Measurements from ENCODE around the gene NPHP4.
A peak's percentile ranks its signal among the peaks of the same experiment; 100 is the strongest.

The NPHP4 gene

DNA sequence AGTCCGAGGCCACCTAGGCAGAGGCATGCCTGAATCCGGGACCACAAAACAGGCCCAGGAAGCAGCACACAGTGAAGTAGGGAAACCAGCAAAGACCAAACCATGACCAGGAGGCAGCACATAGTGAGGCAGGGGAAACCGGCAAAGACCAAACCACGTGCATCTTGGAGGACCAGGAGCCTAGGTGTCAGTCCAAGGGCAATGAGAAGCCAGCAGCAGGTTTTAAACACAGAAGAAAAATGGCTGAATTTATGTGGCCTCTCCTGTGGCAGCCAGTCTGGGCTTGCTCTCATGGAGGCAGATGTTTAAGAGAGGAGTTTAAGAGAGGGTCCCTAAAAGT is 42.5 kb downstream of the NPHP4 start:
- no peaks in the 10 kb centered on the region for H3K79me2 ChIP-seq (ENCODE audit: insufficient read depth, low read length)
- H3K27ac ChIP-seq (ENCODE audit: low read depth, low read length, poor library complexity, severe bottlenecking): no peak overlapping the region
- H3K4me2 ChIP-seq (ENCODE audit: low read length): no peak overlapping the region
- H3F3A ChIP-seq (ENCODE audit: insufficient read depth, low read length): no peaks in the 10 kb centered on the region
- peaks cover 2% of the 10 kb centered on the region for H3K4me1 ChIP-seq (ENCODE audit: insufficient read depth, low read length, severe bottlenecking)
- no peaks in the 10 kb centered on the region for H3K9me2 ChIP-seq (ENCODE audit: low read depth, low read length)
- no peak overlapping the region for H3K9ac ChIP-seq (ENCODE audit: low read length)
- no peaks in the 10 kb centered on the region for H4K20me1 ChIP-seq (ENCODE audit: insufficient read depth, low read length)
- no peaks in the 10 kb centered on the region for H3K9me3 ChIP-seq (ENCODE audit: low read length)
- TF ChIP-seq EZH2 (IDR thresholded peaks at IDR 0.05; ENCODE audit: borderline replicate concordance, low read length): no peak
- TF ChIP-seq, protein P1, sequence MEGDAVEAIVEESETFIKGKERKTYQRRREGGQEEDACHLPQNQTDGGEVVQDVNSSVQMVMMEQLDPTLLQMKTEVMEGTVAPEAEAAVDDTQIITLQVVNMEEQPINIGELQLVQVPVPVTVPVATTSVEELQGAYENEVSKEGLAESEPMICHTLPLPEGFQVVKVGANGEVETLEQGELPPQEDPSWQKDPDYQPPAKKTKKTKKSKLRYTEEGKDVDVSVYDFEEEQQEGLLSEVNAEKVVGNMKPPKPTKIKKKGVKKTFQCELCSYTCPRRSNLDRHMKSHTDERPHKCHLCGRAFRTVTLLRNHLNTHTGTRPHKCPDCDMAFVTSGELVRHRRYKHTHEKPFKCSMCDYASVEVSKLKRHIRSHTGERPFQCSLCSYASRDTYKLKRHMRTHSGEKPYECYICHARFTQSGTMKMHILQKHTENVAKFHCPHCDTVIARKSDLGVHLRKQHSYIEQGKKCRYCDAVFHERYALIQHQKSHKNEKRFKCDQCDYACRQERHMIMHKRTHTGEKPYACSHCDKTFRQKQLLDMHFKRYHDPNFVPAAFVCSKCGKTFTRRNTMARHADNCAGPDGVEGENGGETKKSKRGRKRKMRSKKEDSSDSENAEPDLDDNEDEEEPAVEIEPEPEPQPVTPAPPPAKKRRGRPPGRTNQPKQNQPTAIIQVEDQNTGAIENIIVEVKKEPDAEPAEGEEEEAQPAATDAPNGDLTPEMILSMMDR (IDR thresholded peaks at IDR 0.05; ENCODE audit: low read length): no peak
- H3K27me3 ChIP-seq (ENCODE audit: insufficient read depth, low read length): no peaks in the 10 kb centered on the region
- H3K36me3 ChIP-seq (ENCODE audit: insufficient read depth, low read length): peaks cover 5% of the 10 kb centered on the region
- no peak overlapping the region for H3K4me3 ChIP-seq (ENCODE audit: low read depth, low read length, poor library complexity, severe bottlenecking)
- H2AFZ ChIP-seq (ENCODE audit: low read length): no peak overlapping the region

DNA sequence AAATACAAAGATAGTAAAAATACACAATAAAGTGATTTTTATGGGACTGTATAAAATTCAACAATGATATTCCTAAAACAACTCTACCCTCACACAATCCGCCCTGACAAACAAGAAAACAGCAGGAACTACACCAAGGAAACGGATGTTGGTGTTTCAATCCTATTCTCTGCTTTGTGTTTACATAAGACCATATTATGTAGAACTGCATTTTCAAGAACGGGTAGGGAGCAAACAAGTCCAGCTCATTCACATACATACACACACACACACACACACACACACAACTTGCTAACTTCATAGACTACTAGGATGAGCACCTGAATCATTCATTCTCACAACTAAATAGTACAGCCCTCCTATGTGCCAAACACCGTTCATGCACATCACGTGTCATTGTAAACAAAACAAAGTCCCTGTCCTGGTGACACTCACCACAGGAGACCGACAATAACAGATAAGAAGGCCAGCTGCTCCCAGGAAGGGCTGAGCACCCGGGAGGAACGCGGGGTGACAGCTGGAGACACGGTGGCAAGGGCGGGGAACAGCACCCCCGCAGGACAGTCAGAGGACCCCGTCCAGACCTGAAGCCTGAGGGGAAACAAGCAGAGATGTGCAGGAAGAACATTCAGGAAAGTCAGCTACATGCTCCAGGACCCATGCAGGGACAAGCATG is 43.0 kb downstream of the NPHP4 start:
- Histone ChIP-seq H3K9me2 (ENCODE audit: low read depth, low read length) (no peaks in the 10 kb centered on the region), H3K27me3 (ENCODE audit: insufficient read depth, low read length) (no peaks in the 10 kb centered on the region), H3K4me3 (ENCODE audit: low read depth, low read length, poor library complexity, severe bottlenecking) (no peak overlapping the region), H3K9me3 (ENCODE audit: low read length) (no peaks in the 10 kb centered on the region), H4K20me1 (ENCODE audit: insufficient read depth, low read length) (no peaks in the 10 kb centered on the region), H3K27ac (ENCODE audit: low read depth, low read length, poor library complexity, severe bottlenecking) (no peak overlapping the region), H3K4me1 (ENCODE audit: insufficient read depth, low read length, severe bottlenecking) (no peaks in the 10 kb centered on the region), H2AFZ (ENCODE audit: low read length) (no peak overlapping the region), H3K36me3 (ENCODE audit: insufficient read depth, low read length) (peaks cover 5% of the 10 kb centered on the region), H3K9ac (ENCODE audit: low read length) (no peak overlapping the region), H3K4me2 (ENCODE audit: low read length) (no peak overlapping the region), H3F3A (ENCODE audit: insufficient read depth, low read length) (no peaks in the 10 kb centered on the region), H3K79me2 (ENCODE audit: insufficient read depth, low read length) (no peaks in the 10 kb centered on the region)
- TF ChIP-seq EZH2 (IDR thresholded peaks at IDR 0.05; ENCODE audit: borderline replicate concordance, low read length): no peak
- TF ChIP-seq, protein P1 (IDR thresholded peaks at IDR 0.05; ENCODE audit: low read length): peak; percentile 24; the same call in 1 of the 2 replicates

DNA sequence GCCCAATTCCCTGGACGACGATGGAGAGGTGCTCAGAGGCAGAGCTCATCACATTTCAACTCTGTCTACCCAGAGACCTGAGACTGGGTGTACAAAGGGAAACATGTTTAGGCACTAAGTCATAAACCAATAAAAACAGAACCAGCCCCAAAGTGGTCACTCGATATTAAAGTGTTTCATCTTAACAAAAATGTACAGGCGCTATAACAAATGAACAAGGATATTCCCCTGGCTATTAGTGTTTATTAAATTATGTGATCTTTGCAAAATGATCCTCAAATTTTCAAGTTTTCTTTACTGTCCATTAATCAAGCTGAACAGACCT is 43.6 kb downstream of the NPHP4 start:
- H3F3A ChIP-seq (ENCODE audit: insufficient read depth, low read length): no peaks in the 10 kb centered on the region
- TF ChIP-seq, protein P1 (IDR thresholded peaks at IDR 0.05; ENCODE audit: low read length): no peak
- TF ChIP-seq EZH2 (IDR thresholded peaks at IDR 0.05; ENCODE audit: borderline replicate concordance, low read length): no peak
- H3K4me3 ChIP-seq (ENCODE audit: low read depth, low read length, poor library complexity, severe bottlenecking): no peak overlapping the region
- H3K9me2 ChIP-seq (ENCODE audit: low read depth, low read length): no peaks in the 10 kb centered on the region
- H3K4me1 ChIP-seq (ENCODE audit: insufficient read depth, low read length, severe bottlenecking): no peaks in the 10 kb centered on the region
- H3K79me2 ChIP-seq (ENCODE audit: insufficient read depth, low read length): no peaks in the 10 kb centered on the region
- no peaks in the 10 kb centered on the region for H3K9me3 ChIP-seq (ENCODE audit: low read length)
- no peak overlapping the region for H3K4me2 ChIP-seq (ENCODE audit: low read length)
- no peaks in the 10 kb centered on the region for H4K20me1 ChIP-seq (ENCODE audit: insufficient read depth, low read length)
- no peaks in the 10 kb centered on the region for H3K27me3 ChIP-seq (ENCODE audit: insufficient read depth, low read length)
- no peak overlapping the region for H3K27ac ChIP-seq (ENCODE audit: low read depth, low read length, poor library complexity, severe bottlenecking)
- H2AFZ ChIP-seq (ENCODE audit: low read length): no peak overlapping the region
- H3K36me3 ChIP-seq (ENCODE audit: insufficient read depth, low read length): peaks cover 5% of the 10 kb centered on the region
- no peak overlapping the region for H3K9ac ChIP-seq (ENCODE audit: low read length)

Measured in OCI-LY1 (cell line).